GM18870 (cell line): ENCODE measurements around the gene DYNC1I1.

Source experiments
- ATAC-seq: cut with Tn5 transposase; IDR thresholded peaks from one replicate; pipeline ENCODE4 v1.9.1; 2021; ENCODE audit warnings: moderate library complexity; ENCODE audit not compliant: unreplicated experiment

DYNC1I1 gene

DNA sequence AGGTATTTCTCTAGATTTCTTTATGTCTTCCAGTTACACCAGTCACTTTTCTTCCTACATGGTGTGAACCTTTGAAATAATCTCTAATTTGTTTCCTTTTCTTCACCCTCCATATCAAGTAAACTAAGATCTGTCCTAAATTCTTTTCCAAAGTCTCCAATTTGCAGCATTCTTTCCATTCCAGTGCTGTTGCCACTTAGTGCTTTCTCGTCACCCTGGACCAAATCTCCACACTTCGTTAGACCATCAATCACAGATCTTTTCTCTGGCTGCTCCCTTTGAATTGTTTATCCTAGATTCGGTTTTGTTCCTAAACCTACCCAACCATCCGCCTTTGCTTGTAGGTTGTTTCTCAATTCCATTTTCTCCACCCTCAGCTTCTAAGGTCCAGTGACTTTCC lies 74.7 kb downstream of the DYNC1I1 start:
- ATAC-seq, result no peak

DNA sequence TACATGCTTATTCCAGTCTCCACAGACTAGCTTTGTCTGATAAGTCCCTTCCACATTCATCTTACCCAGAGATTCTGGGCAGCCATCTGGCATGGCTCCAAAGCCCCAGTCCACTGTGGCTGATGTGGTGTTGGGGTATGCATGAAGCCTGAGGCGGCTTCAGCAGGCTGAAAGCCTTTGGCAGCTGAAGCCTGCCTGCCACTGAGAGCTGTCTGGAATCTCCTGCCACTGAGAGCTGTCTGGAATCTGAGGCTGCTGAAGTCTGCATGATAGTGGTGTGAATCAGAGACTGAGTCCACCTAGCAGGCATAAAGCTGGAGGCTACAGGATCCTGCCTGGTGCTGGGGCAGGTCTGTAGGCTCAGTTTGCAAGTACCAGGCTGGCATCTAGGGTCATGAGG lies 87.1 kb downstream of the DYNC1I1 start:
- ATAC-seq, result no peak

DNA sequence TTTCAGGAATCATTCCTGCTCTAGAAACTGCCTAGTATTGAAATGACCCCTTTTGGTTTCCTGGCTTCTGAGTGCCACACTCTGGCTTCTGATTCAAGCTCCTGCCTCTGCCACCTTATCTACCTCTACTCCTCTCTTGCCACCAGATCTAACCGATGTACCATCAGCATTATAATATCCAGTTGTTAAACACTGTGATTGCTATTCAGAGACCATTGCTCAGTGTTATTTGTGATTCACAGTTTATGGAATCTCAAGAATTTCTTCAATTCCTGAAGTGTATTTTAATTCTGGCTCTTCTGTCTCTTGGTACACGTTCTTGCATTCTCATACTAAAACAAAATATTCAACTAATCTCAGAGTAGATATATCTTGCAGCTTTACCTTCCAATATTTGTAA lies 88.7 kb downstream of the DYNC1I1 start:
- ATAC-seq, result no peak

DNA sequence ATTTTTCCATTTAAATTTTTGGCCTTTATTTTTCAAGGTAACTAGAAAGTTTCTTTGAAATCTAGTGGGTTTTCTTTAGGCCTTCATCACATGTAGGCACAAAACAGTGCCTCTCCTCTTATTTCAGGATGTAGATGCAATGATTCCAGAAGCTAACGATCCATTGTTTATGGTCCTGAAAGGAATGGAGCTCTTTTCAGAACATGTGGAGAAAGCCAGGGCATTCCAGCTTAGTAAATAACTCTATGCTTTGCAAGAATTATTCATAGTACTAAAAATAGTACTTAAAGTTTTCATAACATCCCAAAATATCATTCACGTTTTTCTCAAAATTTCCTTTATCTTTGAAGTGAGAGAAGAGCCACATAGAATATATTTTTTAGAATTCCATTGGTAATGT lies 91.3 kb downstream of the DYNC1I1 start:
- no peak for ATAC-seq

GRCh38 chr7:95865716-95866371 lies 93.5 kb downstream of the DYNC1I1 start:
- ATAC-seq, result no peak

DNA sequence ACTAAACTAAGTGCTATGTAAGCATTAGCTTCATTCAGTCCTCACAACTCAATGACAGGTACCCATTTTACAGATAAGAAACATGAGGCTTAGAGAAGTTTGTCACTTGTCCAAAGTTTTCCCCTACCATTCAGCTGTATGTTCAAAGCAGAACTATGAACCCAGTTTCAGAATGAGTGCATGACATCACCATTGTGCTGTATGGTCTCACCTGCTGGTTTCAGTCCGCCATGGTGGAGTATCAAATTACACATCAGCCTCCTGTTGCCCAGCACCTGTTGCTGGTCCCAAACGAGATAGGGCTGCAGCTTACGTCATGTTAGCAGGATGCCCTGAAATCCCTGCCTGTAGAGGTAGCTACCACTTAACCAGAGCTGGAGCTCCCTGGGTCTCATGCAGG lies 95.0 kb downstream of the DYNC1I1 start:
- peak; percentile 95 for ATAC-seq

DNA sequence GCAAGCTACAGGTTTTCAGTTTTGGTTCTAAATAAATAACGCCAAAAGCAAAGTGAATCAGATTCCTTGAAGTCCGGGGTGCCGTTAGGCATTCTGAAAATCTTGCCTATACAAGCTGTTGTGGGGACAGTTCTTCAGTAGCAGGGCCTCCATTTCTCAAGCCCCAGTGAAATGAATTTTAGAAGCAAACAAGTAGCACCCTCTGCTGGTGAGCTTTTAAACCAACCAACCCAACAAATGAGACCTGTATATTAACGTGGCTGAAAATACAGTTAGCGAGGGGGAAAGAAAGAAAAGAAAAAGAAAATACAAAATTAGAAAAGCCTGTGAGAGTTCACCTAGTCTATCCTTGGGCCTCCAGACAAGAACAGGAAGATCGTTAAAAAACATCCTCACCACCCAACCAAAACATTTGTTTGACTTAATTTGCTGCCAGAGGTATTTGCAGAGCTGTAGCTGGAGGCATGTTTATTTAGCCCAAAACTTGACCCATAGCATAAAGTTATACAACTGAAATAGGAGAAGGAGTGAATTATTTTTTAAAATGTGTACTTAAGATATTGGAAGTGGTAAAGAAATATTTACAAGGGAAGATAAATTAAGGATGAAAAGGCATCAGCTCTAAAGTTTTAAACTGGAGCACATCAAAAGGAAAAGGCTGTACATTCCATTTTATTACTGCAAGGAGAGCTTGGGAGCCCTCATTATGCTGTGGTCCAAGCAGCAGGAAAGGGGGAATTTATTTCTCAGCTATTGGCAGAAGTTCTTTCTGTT lies 98.9 kb downstream of the DYNC1I1 start:
- ATAC-seq, result peak; percentile 40

DNA sequence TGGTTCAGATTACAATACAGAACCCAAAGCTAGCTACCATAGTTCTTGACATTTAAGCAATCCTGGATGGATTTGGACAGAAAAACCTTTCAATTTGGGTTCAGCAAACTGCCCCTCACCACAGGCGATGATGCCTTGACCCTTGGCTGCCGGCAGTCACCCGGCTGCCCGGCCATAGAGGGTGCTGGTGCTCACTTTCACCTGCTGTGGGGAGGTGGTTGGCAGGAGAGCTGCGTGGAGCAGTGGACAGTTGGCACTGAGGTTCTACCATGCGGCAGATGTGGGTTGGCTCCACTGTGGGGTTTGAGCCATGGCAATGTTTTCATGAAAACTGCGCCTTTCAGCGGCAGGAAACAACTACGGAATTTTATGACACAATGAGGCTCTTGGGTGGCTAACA lies 99.5 kb downstream of the DYNC1I1 start:
- ATAC-seq, result no peak

GRCh38 chr7:95874129-95874528 lies 101.8 kb downstream of the DYNC1I1 start:
- no peak for ATAC-seq

DNA sequence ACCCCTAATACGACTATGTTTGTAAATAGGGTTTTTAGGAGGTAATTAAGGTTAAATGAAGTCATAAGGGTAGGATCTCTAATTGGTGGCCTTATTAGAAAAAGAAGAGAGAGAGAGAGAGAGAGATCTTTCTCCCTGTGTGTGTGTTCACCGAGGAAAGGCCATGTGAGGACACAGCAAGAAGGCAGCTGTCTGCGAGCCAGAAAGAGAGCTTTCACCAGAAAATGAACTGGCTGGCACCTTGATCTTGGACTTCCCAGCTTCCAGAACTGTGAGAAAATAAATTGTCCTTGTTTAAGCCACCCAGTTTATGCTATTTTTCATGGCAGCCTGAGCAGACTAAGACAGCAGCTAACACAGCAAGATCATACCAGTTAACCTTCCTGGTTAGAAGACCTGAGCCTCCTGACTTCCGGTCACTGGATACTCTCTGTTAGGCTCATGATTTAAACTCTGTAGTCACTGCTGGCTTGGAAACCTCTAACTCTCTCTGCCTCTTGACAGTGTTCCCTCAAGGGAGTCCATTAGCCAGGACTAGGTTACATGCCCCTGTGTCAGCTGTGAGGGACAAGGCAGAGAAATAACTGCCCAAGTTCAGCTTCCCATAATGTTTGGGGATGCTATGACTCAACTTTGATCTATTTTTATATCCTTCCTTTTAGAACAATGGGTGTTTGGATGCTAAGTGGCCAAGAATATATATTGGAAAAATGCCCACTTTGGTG lies 102.3 kb downstream of the DYNC1I1 start:
- no peak for ATAC-seq

- no peak for ATAC-seq
These were observed 103.2 kb downstream of the DYNC1I1 start for GRCh38 chr7:95875519-95875918.

GRCh38 chr7:95878677-95879076 lies 106.3 kb downstream of the DYNC1I1 start:
- ATAC-seq, result no peak

DNA sequence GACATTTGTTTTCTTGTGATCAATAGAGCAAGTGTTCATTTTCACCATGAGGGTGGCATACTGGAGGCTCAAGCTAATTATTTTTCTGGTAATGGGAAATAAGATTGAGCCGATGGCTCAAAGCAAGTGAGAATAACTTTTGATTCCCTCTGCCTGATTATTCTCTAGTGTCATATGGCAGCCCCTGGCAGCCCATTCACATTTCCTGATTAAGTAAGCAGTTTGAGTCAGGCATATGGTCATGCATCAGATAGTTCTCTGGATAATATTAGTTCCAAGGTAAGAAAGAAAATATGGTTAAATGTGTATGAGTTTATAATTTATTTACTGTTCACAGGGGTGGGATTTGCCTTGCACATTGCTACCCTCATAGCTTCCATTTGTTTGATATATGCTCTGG lies 109.2 kb downstream of the DYNC1I1 start:
- no peak for ATAC-seq

- ATAC-seq, result no peak
These were observed 110.9 kb downstream of the DYNC1I1 start for GRCh38 chr7:95883217-95883616.

DNA sequence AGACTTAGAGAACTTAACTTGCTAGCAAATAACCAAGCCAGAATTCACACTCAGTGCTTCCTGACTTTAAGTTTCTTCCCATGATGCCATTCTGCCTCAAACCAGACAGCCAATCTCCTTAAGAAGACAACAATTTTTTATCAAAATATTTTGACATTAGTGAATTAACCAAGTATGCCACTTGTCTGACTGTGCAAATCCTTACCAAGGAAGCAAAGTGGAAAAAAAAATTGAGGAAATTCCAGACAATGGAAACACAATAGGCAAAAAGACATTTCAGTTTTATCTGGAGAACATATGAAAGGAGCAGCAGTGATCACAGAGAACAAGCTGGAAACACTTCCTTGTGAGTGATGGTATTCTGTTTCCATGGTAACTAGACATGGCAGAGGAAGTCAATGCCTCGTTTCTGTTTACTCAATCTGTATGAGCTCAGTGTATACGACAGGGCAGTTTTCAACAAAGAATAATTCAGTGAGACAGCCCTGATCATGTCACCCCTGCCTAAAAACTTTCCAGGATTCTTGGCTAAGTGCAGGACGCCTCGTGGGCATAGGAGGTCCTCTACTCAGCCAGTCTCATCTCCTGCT lies 114.2 kb downstream of the DYNC1I1 start:
- no peak for ATAC-seq

DNA sequence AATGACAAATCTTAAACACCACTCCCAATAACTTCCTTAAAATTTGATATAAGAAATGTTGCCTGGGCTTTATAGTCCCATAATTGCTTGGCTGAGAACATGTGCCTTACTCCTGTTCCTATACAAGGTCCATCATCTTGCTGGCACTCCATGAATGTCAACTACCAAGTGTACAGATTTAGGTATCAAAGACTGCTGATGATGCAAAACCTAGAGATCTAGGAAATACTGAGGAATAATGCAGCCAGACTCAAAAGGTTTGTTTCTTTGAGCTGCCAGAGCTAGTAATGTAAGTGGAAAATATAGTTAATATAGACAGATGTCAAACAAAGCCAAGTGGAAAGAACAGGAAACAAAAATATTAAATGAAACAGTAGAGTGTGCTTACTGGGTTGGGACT lies 121.1 kb downstream of the DYNC1I1 start:
- ATAC-seq, result no peak

DNA sequence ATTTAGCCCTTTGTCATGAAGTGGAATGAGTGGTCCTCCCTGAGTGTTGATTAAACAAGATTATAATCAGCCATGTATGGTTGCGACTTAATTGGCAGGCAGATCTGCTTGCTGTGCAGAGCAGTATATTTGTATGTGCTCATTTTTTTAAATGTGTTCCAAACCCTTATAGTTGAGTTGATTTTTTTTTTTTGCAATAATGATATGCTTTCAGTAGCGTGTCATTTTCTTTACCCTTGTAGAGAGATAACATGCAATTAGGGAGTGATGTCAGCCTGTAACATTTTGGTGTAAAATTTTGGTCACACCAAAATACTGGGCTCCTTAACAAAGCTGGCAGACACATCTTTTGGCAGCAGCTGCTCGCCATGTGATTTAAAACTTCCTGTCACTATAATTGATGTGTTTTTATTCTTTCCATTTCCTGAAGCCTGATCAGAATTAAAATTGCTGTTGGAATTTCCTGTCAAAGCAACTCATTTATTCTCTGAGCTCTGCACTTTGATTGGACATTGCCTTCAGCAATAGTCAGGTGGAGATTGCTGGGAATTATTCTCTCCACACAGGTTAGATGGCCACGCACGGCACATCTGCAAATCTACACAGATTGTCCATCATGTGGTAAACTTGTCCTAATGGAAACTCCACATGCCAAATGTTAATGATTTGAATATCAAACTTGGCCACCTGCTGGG lies 125.3 kb downstream of the DYNC1I1 start:
- ATAC-seq, result no peak

- no peak for ATAC-seq
These were observed 127.7 kb downstream of the DYNC1I1 start for GRCh38 chr7:95899919-95900513.

- no peak for ATAC-seq
These were observed 128.7 kb downstream of the DYNC1I1 start for GRCh38 chr7:95901006-95901405.

GRCh38 chr7:95904099-95904498 lies 131.7 kb downstream of the DYNC1I1 start:
- no peak for ATAC-seq

DNA sequence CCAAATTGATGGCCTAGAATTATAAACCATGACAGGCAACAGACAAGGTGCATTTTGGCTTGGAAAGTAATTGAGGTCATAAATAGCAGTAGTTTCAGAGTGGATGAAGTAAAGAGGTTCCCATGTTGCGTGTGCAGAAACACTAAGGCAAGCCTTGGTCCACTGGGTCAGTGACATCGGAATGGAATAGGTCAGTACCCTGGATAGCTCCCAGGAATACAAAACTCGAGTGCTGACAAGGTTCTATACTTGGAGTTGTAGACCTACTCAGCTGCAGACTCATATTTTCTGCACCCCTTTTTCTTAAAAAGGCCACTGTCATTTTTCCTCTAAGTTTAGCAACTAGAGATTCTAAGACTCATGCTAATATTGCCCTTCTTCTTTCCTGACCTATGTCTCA lies 132.8 kb downstream of the DYNC1I1 start:
- no peak for ATAC-seq
